Chondrocyte (in vitro differentiated cells): Measurements from ENCODE around the gene WWOX. TPM values are rescaled to one million over a fixed set of nuclear protein-coding genes. Genes with fewer than 3 reads are reported as not detected.
A peak's percentile ranks its signal among the peaks of the same experiment; 100 is the strongest.

ENCODE experiments used
- DNase-seq: peaks from one replicate; pipeline ENCODE4 v3.0.0; 2021; ENCODE audit warnings: mixed read lengths, low spot score
- H3K27ac Mint-ChIP-seq: one replicate; pipeline ENCODE4 v1.8.0; 2021; ENCODE audit warnings: mild to moderate bottlenecking, moderate library complexity, mixed read lengths; ENCODE audit not compliant: unreplicated experiment
- H3K27me3 Mint-ChIP-seq: 2 replicates; pipeline ENCODE4 v1.8.0; 2021; ENCODE audit warnings: low read depth, mixed read lengths
- H3K36me3 Mint-ChIP-seq: 2 replicates; pipeline ENCODE4 v1.8.0; 2021; ENCODE audit warnings: low read depth, mixed read lengths
- H3K4me1 Mint-ChIP-seq: 2 replicates; pipeline ENCODE4 v1.8.0; 2021; ENCODE audit warnings: low read depth, mild to moderate bottlenecking, mixed read lengths
- H3K4me3 Mint-ChIP-seq: one replicate; pipeline ENCODE4 v1.8.0; 2021; ENCODE audit warnings: mild to moderate bottlenecking, moderate library complexity, mixed read lengths; ENCODE audit not compliant: unreplicated experiment
- H3K9me3 Mint-ChIP-seq: 2 replicates; pipeline ENCODE4 v1.8.0; 2021; ENCODE audit warnings: low read depth, mixed read lengths
- total RNA-seq: library from RNA; stranded (reverse); gene quantifications from 3 replicates; pipeline ENCODE4 v1.2.1, GENCODE V29; 2021
- TF ChIP-seq, protein P1 (sequence below): fragments of 200-600 bp; sonication (generic); IDR thresholded peaks from 2 replicates; pipeline ENCODE4 v1.5.0; 2021; ENCODE audit warnings: antibody characterized with exemption, mild to moderate bottlenecking, moderate library complexity

The WWOX gene
- total RNA-seq, 1 donor from 2014 or later, result 12.1 TPM

DNA sequence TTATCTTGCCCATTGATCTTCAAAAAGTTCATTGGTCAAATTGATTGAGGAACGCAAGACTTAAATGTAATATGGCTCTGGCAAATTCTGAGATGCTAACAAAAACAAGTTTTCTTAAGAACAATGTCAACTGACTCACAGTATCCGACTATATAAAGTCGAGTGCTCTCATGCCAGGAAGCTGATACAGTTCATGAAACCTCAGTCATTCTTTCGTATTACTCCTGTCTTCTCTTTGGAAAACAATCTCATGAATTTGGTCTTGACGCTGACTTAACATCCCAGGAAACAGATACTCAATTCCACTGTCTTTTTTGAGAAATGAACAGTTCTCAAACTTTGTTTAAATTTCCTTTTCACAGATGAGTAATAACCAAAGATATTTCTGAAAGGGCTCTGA lies 796.2 kb downstream of the WWOX start:
- TF ChIP-seq, protein P1, sequence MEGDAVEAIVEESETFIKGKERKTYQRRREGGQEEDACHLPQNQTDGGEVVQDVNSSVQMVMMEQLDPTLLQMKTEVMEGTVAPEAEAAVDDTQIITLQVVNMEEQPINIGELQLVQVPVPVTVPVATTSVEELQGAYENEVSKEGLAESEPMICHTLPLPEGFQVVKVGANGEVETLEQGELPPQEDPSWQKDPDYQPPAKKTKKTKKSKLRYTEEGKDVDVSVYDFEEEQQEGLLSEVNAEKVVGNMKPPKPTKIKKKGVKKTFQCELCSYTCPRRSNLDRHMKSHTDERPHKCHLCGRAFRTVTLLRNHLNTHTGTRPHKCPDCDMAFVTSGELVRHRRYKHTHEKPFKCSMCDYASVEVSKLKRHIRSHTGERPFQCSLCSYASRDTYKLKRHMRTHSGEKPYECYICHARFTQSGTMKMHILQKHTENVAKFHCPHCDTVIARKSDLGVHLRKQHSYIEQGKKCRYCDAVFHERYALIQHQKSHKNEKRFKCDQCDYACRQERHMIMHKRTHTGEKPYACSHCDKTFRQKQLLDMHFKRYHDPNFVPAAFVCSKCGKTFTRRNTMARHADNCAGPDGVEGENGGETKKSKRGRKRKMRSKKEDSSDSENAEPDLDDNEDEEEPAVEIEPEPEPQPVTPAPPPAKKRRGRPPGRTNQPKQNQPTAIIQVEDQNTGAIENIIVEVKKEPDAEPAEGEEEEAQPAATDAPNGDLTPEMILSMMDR, result no peak
- no peak for DNase-seq
- no peaks in the 10 kb centered on the region for H3K36me3 Mint-ChIP-seq
- H3K4me3 Mint-ChIP-seq, result no peak overlapping the region
- H3K9me3 Mint-ChIP-seq, result no peaks in the 10 kb centered on the region
- H3K27me3 Mint-ChIP-seq, result no peaks in the 10 kb centered on the region
- H3K4me1 Mint-ChIP-seq, result peaks cover 18% of the 10 kb centered on the region
- peak overlapping the region; percentile 84 for H3K27ac Mint-ChIP-seq

DNA sequence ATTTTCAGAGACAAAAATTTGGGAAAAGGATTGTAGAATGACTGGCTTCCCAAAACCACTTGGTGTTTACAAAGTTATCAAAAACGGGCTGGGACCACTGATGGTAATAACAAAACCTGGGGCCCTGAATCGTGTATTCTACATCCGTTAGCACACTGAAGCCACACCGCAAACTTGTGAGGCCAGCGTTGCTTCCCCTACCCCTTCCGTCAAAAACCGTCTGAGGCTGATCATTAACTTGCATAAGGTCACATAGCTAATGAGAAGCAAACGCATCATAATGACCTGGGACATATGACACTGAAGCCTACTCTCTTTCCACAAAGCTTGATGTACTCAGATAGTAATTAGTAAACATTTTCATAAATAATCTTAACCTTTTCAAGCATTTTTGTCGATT lies 796.8 kb downstream of the WWOX start:
- no peaks in the 10 kb centered on the region for H3K27me3 Mint-ChIP-seq
- DNase-seq, result no peak
- H3K4me1 Mint-ChIP-seq, result peaks cover 18% of the 10 kb centered on the region
- H3K4me3 Mint-ChIP-seq, result no peak overlapping the region
- no peak overlapping the region for H3K27ac Mint-ChIP-seq
- H3K36me3 Mint-ChIP-seq, result no peaks in the 10 kb centered on the region
- TF ChIP-seq, protein P1, result no peak
- no peaks in the 10 kb centered on the region for H3K9me3 Mint-ChIP-seq

DNA sequence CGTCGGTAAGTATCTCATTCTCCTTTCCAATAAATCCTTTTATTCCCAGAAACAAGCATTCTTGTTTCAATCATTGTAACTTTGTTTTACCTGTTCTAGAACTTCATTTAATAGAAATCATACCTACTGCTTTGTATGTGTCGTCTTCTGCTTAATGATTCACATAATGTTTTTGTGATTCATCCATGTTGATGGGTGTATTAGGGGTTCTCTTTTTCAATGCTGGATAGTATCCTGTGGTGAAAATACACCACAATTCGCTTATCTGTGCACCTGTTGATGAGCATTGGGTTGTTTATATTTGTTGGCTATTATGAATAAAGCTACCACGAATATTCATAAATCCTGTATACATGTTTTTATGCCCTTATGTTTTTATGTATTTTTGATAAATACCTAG lies 797.8 kb downstream of the WWOX start:
- Mint-ChIP-seq H3K4me1 (peaks cover 18% of the 10 kb centered on the region), H3K9me3 (no peaks in the 10 kb centered on the region), H3K4me3 (no peak overlapping the region), H3K27me3 (no peaks in the 10 kb centered on the region), H3K36me3 (no peaks in the 10 kb centered on the region), H3K27ac (no peak overlapping the region)
- TF ChIP-seq, protein P1, result no peak
- no peak for DNase-seq

DNA sequence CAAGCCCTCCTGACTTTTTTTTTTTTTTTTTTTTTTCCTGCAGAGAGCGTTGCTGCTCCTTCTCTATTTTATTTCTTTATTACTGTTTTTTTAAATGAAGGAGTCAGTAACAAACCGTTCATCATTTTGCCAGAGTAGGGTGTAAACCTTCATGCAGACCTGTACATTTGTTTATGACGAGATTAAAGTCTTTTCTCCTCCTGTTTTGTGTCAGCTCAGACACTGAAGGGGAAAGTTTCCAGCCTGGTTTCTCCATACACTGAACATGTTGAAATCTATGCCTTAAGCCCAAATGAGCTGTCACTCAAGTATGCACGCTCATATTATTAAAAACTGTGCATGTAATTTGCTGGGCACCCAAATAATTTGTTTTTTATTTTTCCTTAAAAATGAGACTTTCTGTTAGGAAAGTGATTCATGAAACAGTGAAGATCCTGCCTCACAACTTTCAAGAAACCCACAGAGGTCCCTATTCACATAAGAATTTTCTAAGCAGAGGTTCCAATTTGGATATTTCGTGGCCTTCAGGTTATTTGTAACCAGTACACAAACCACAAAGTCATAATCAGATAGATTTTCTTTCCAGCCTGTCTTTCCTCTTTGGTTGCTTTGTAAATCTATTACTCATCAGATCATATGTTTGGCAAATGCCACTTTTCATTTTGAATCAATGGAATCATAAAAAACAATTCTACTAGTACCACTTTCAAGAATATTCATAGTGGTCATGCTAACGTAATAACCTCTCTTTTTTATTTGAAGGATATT lies 800.8 kb downstream of the WWOX start:
- H3K4me1 Mint-ChIP-seq, result peaks cover 11% of the 10 kb centered on the region
- H3K36me3 Mint-ChIP-seq, result no peaks in the 10 kb centered on the region
- no peak overlapping the region for H3K27ac Mint-ChIP-seq
- H3K4me3 Mint-ChIP-seq, result no peak overlapping the region
- H3K27me3 Mint-ChIP-seq, result no peaks in the 10 kb centered on the region
- H3K9me3 Mint-ChIP-seq, result no peaks in the 10 kb centered on the region
- TF ChIP-seq, protein P1, result no peak
- DNase-seq, result no peak

DNA sequence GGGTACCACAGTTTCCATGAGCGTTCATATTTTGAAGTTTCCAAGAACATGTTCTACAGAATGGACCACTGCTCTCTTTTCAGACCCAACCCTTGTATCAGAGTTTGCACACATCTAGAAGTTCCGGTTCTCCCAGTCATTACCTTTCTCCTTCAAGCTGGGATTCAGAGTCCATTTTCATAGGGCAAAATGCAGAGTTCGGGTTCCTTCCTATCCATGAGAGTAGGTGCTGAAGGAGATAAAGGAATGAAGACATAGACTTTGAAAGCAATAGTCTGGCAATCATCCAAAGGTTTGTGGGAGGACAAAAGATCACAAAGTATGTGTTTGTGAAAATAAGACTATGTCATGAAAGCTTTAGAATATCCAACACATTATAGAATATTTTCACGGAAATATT lies 801.5 kb downstream of the WWOX start:
- TF ChIP-seq, protein P1, result no peak
- no peak overlapping the region for H3K27ac Mint-ChIP-seq
- no peaks in the 10 kb centered on the region for H3K36me3 Mint-ChIP-seq
- DNase-seq, result no peak
- H3K4me3 Mint-ChIP-seq, result no peak overlapping the region
- no peaks in the 10 kb centered on the region for H3K27me3 Mint-ChIP-seq
- no peaks in the 10 kb centered on the region for H3K9me3 Mint-ChIP-seq
- H3K4me1 Mint-ChIP-seq, result peaks cover 4% of the 10 kb centered on the region
